ENCODE data around the gene CALHM2.

CALHM2 gene

DNA sequence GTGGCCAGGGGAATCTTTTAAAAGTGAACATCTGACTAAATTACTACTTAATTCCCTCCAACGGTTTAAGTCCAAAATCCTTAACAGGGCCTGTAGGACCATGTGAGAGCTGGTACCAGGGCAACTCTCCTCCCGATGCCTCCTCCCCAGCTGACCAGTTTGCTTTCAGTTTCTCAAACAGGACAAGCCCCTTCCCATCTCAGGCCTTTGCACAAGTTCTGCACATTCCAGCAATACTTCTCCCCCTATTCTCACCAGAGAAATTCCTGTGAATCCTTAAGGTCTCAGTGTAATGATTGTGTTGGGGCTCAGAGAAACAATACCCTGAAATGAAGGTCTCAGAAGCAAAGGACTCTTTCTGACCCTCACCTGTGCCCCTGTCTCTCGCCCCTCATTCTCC lies 14.6 kb upstream of the CALHM2 start:
- peak; percentile 28 for DNase-seq (ENCODE audit: low read depth)
- TF ChIP-seq, protein P1, sequence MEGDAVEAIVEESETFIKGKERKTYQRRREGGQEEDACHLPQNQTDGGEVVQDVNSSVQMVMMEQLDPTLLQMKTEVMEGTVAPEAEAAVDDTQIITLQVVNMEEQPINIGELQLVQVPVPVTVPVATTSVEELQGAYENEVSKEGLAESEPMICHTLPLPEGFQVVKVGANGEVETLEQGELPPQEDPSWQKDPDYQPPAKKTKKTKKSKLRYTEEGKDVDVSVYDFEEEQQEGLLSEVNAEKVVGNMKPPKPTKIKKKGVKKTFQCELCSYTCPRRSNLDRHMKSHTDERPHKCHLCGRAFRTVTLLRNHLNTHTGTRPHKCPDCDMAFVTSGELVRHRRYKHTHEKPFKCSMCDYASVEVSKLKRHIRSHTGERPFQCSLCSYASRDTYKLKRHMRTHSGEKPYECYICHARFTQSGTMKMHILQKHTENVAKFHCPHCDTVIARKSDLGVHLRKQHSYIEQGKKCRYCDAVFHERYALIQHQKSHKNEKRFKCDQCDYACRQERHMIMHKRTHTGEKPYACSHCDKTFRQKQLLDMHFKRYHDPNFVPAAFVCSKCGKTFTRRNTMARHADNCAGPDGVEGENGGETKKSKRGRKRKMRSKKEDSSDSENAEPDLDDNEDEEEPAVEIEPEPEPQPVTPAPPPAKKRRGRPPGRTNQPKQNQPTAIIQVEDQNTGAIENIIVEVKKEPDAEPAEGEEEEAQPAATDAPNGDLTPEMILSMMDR (conservative IDR thresholded peaks at IDR 0.05; ENCODE audit: low read length) = no peak
- H3K4me3 ChIP-seq (ENCODE audit: low read length) = no peak overlapping the region

DNA sequence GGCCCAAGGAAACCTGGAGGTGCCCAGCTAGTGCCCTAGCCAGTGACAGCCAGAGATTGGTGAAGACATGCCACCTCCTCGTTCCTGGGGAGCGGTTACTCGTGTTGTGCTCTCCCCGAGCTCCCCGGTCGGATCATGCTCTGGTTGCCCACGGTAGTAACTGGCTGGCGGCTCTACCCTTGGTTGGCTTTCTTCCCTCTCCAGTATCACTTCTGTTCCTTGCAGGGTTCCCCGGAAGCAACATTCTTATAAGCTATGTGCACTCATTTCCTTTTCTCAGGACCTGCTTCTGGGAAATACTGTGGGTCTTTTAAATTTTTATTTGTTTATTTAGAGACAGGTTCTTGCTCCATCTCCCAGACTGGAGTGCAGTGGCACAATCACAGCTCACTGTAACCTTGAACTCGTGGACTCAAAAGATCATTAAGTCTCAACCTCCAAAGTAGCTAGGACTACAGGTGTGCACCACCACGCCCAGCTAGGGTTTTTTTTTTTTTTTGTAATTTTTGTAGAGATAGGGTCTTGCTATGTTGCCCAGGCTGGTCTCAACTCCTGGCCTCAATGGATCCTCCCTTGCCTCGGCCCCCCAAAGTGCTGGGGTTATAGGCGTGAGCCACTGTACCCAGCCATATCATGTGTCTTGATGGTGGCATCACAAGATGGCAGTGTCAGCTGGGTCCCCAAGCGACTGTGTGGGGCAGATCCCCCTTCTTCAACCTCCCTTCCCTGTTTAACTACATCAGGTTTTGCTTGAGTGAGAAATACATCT lies 13.4 kb upstream of the CALHM2 start:
- H3K4me3 ChIP-seq (ENCODE audit: low read length) = no peak overlapping the region
- TF ChIP-seq, protein P1 (conservative IDR thresholded peaks at IDR 0.05; ENCODE audit: low read length) = no peak
- DNase-seq (ENCODE audit: low read depth) = no peak

DNA sequence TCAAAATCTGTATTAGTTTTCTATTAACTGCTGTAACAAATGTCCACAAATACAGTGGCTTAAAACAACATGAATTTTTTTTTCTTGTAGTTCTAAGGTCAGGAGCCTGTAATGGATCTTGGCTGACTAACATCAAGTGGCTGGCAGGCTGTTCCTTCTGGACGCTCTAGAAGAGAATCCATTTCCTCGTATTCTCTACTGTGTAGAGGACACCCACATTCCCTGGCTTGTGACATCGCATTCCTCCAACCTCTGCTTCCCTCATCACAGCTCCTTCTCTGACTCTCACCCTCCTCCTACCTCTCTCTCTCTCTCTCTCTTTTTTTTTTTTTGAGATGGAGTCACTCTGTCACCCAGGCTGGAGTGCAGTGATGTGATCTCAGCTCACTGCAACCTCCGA lies 11.3 kb upstream of the CALHM2 start:
- peak; percentile 14 for DNase-seq (ENCODE audit: low read depth)
- no peak overlapping the region for H3K4me3 ChIP-seq (ENCODE audit: low read length)
- TF ChIP-seq, protein P1 (conservative IDR thresholded peaks at IDR 0.05; ENCODE audit: low read length) = no peak

DNA sequence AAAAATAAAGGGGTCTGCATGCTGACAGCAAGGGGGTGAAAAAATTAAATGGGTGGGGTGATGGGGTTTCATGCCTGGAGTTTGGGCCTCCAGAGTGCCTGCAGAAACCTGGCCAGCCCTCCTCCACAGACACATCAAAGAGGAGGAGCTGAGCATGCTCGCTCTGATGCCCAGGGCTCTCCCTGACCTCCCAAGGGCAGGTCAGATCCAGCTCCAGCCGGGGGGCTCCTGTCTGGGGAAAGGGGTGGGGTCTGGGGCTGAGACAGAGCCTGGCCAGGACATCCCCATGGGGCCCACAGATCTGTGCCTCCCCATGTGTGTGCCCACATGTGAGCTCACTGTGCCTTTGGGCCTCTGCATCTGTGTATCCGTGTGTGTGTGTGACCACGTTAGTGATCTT lies 7.4 kb upstream of the CALHM2 start:
- no peak overlapping the region for H3K4me3 ChIP-seq (ENCODE audit: low read length)
- DNase-seq (ENCODE audit: low read depth) = no peak
- TF ChIP-seq, protein P1 (conservative IDR thresholded peaks at IDR 0.05; ENCODE audit: low read length) = no peak

DNA sequence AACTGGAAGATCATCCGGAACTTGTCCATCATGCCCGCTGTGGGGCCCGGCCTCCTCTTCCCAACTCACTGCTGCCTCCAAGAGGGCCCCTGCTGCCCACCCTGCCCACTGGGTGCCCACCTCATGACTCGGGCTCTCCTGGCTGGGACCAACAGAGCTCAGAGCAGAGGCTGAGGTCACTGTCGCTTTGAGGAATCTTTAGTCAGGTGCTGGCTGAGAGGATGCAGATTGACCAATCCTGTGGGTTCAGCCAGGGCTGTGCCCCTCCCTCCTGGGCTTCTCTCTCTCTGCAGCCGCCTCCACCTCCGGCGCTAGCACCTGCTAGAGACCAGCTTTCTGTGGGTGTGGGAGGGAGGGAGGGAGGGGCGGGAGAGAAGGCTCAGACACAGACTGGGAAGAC lies 6.5 kb upstream of the CALHM2 start, which contains the start of gene CALHM1:
Gene CALHM1, minus strand, starts transcription at position 181 of the 400 bp plus-strand sequence. Its CDS starts 149 bp downstream, at position 32.
- TF ChIP-seq, protein P1 (conservative IDR thresholded peaks at IDR 0.05; ENCODE audit: low read length) = no peak
- no peak within 1 kb of the TSS for H3K4me3 ChIP-seq (ENCODE audit: low read length)
- no peak for DNase-seq (ENCODE audit: low read depth)

DNA sequence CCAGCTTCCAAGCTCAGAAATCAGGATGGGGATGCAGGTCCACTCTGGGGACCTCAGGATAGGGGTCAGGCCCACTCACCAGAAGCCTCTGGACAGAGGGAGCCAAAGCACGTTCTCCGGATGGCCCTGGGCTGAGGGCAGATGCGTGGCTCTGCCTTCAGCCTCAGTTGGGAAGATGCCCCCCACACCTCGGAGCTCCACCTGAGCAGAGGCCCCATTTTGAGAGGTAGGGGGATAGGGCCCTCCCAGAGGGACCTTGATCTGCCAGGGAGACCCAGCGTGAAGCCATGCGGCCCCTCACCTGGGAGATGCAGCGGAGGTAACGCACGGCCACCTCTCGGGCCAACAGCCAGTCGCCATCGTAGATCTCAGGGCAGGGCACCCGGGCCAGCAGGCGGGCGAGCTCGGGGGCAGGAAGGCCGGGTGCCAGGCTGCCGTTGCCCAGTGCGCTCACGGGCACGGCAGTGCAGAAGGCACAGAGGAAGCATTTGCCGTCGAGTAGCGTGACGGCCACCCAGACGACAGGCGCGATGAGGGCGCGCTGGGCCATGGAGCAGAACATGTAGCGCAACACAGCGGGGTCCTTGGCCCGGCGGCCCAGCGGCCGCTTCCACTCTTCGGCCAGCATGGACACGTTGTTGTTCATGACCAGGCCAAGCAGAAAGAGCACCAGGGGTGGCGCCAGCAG lies 5.9 kb upstream of the CALHM2 start:
- DNase-seq (ENCODE audit: low read depth) = no peak
- H3K4me3 ChIP-seq (ENCODE audit: low read length) = no peak overlapping the region
- TF ChIP-seq, protein P1 (conservative IDR thresholded peaks at IDR 0.05; ENCODE audit: low read length) = no peak

All from AG10803 (cell line).